Lower lobe of right lung (tissue), 2 donors: ENCODE results near the gene PRKD2. TPM values are rescaled to one million over a fixed set of nuclear protein-coding genes. Genes with fewer than 3 reads are reported as not detected.
A peak's percentile ranks its signal among the peaks of the same experiment; 100 is the strongest.

Source experiments
- ATAC-seq, 2 donors: fragments of 200-7000 bp; cut with Tn5 transposase; one replicate each; pipeline ENCODE4 v1.9.1; 2020 to 2022; ENCODE audit warnings: mild to moderate bottlenecking in 2 of 2, moderate library complexity in 2 of 2
- DNase-seq: peaks from one replicate; pipeline ENCODE4 v3.0.0-alpha.2; 2020
- H3K27ac ChIP-seq: fragments of 200-600 bp; one replicate; pipeline ENCODE4 v1.8.0; 2022
- H3K27me3 ChIP-seq: fragments of 200-600 bp; one replicate; pipeline ENCODE4 v1.8.0; 2022; ENCODE audit warnings: low read depth
- H3K36me3 ChIP-seq: fragments of 200-600 bp; one replicate; pipeline ENCODE4 v1.8.0; 2022; ENCODE audit warnings: mild to moderate bottlenecking
- H3K4me1 ChIP-seq: fragments of 200-600 bp; one replicate; pipeline ENCODE4 v1.8.0; 2022
- H3K4me3 ChIP-seq: fragments of 200-600 bp; one replicate; pipeline ENCODE4 v1.8.0; 2022; ENCODE audit warnings: mild to moderate bottlenecking
- H3K9me3 ChIP-seq: fragments of 200-600 bp; one replicate; pipeline ENCODE4 v1.8.0; 2022
- CTCF ChIP-seq: fragments of 200-600 bp; IDR thresholded peaks from one replicate; pipeline ENCODE4 v1.8.0; 2022; ENCODE audit warnings: antibody characterized with exemption, mild to moderate bottlenecking
- intact Hi-C: fragments of 100-400 bp; cut with DNase I; formaldehyde crosslinking; loops from one replicate; pipeline ENCODE4 v1.11.0; 2022
- total RNA-seq: library from RNA; stranded (reverse); fragmentation: NEBNext Ultra II Directional; extraction: Animal tissue kit (Norgen Biotek cat#: 25700); gene quantifications from one replicate; pipeline ENCODE4 v1.2.1, GENCODE V29; 2021
- donor health status: DM: no; HTN: yes; CAD: no; lungs with severe emphysema.

The PRKD2 gene
- total RNA-seq, 1 donor from 2014 or later: 45.0 TPM

GRCh38 chr19:46661020-46661731 lies 55.7 kb downstream of the PRKD2 start, which contains the start of gene DACT3:
TSS of gene DACT3 (minus strand) at chr19:46661182. CDS start at chr19:46661064, 118 bp downstream.
- TF ChIP-seq CTCF: peak; percentile 10
- Histone ChIP-seq H3K4me1 (peaks cover 26% of the 10 kb centered on the region), H3K36me3 (no peaks in the 10 kb centered on the region), H3K4me3 (peak within 1 kb of the TSS; percentile 65), H3K27me3 (peaks cover 28% of the 10 kb centered on the region), H3K9me3 (no peaks in the 10 kb centered on the region), H3K27ac (peak within 1 kb of the TSS; percentile 55)
- DNase-seq: peak; percentile 100
- peak; percentile 98 for ATAC-seq
- intact Hi-C loops: loop anchor here (10.0 kb wide), 1 partner anchor 56 kb away; the partner anchor contains the start of gene CALM3

- no peaks in the 10 kb centered on the region for H3K9me3 ChIP-seq
- intact Hi-C loops: loop anchor here (10.0 kb wide), 1 partner anchor 56 kb away; the partner anchor contains the start of gene CALM3
- no peaks in the 10 kb centered on the region for H3K36me3 ChIP-seq
- DNase-seq: no peak
- H3K4me3 ChIP-seq: peak overlapping the region; percentile 65
- peak overlapping the region; percentile 43 for H3K27ac ChIP-seq
- peaks cover 26% of the 10 kb centered on the region for H3K4me1 ChIP-seq
- H3K27me3 ChIP-seq: peaks cover 29% of the 10 kb centered on the region
- ATAC-seq: no peak
- TF ChIP-seq CTCF: no peak
Observed at GRCh38 chr19:46660551-46661019, 56.3 kb downstream of the PRKD2 start.

- H3K27ac ChIP-seq: peak overlapping the region; percentile 43
- DNase-seq (no peak), ATAC-seq (no peak)
- TF ChIP-seq CTCF: no peak
- H3K27me3 ChIP-seq: peaks cover 34% of the 10 kb centered on the region
- H3K36me3 ChIP-seq: no peaks in the 10 kb centered on the region
- intact Hi-C loops: loop anchor here (10.0 kb wide), 1 partner anchor 55 kb away; the partner anchor contains the start of gene CALM3
- no peaks in the 10 kb centered on the region for H3K9me3 ChIP-seq
- H3K4me3 ChIP-seq: peak overlapping the region; percentile 65
- peaks cover 26% of the 10 kb centered on the region for H3K4me1 ChIP-seq
Observed at GRCh38 chr19:46660008-46660517, 56.9 kb downstream of the PRKD2 start.

- no peaks in the 10 kb centered on the region for H3K9me3 ChIP-seq
- TF ChIP-seq CTCF: no peak
- peaks cover 26% of the 10 kb centered on the region for H3K4me1 ChIP-seq
- intact Hi-C loops: loop anchor here (10.0 kb wide), 1 partner anchor 55 kb away; the partner anchor contains the start of gene CALM3
- H3K36me3 ChIP-seq: no peaks in the 10 kb centered on the region
- DNase-seq: peak; percentile 51
- peak overlapping the region; percentile 65 for H3K4me3 ChIP-seq
- peak overlapping the region; percentile 43 for H3K27ac ChIP-seq
- peaks cover 34% of the 10 kb centered on the region for H3K27me3 ChIP-seq
- no peak for ATAC-seq
Observed at GRCh38 chr19:46659151-46660007, 57.5 kb downstream of the PRKD2 start.

DNA sequence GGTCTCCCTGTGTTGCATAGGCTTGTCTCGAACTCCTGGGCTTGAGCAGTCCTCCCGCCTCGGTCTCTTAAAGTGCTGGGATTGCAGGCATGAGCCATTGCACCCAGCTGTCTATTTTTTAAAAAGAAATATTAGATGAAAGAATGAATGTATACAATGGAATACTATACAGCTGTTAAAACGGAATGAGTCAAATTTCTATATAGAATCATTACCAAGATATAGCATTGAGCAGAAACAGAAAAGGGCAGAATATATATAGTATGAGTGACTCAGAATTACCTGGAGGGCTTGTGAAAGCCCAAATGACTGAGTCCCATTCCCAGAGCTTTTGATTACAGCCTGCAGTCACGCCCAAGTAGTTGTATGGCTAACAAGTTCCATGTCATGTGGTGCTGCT lies 60.4 kb downstream of the PRKD2 start:
- no peak for ATAC-seq
- H3K27ac ChIP-seq: no peak overlapping the region
- TF ChIP-seq CTCF: no peak
- intact Hi-C loops: no loop called here
- no peak overlapping the region for H3K4me3 ChIP-seq
- H3K4me1 ChIP-seq: peaks cover 18% of the 10 kb centered on the region
- no peaks in the 10 kb centered on the region for H3K36me3 ChIP-seq
- no peaks in the 10 kb centered on the region for H3K9me3 ChIP-seq
- no peak for DNase-seq
- H3K27me3 ChIP-seq: peaks cover 54% of the 10 kb centered on the region
